NCI-H82 treated with DMSO at 0.1 percent for 48 hours (cell line): ENCODE measurements around the gene CAMK4.

Experiments
- DNase-seq: peaks from one replicate; lab custom pipeline; 2025; ENCODE audit not compliant: unreplicated experiment; lab: John Stamatoyannopoulos, UW

CAMK4 gene

GRCh38 chr5:111480346-111480745, 256.2 kb downstream of the CAMK4 start:
- peak; percentile 54 for DNase-seq

GRCh38 chr5:111486055-111486454, 261.9 kb downstream of the CAMK4 start:
- DNase-seq = no peak

- no peak for DNase-seq
Measured at GRCh38 chr5:111486926-111487325, 262.7 kb downstream of the CAMK4 start.

- no peak for DNase-seq
Measured at GRCh38 chr5:111488353-111488752, 264.2 kb downstream of the CAMK4 start.

- DNase-seq = no peak
Measured at GRCh38 chr5:111493031-111493430, 268.8 kb downstream of the CAMK4 start.

- DNase-seq = no peak
Measured at GRCh38 chr5:111494355-111494999, 270.3 kb downstream of the CAMK4 start.

GRCh38 chr5:111495159-111495558, 271.0 kb downstream of the CAMK4 start:
- DNase-seq = peak; percentile 52

GRCh38 chr5:111498346-111498745, 274.2 kb downstream of the CAMK4 start:
- no peak for DNase-seq

GRCh38 chr5:111502956-111503355, 278.8 kb downstream of the CAMK4 start:
- DNase-seq = no peak

GRCh38 chr5:111505096-111505495, 280.9 kb downstream of the CAMK4 start:
- no peak for DNase-seq

GRCh38 chr5:111507276-111507675, 283.1 kb downstream of the CAMK4 start:
- no peak for DNase-seq

- DNase-seq = no peak
Measured at GRCh38 chr5:111509119-111509518, 284.9 kb downstream of the CAMK4 start.

GRCh38 chr5:111511174-111511830, 287.1 kb downstream of the CAMK4 start:
- no peak for DNase-seq

- no peak for DNase-seq
Measured at GRCh38 chr5:111511831-111512374, 287.7 kb downstream of the CAMK4 start.

GRCh38 chr5:111512375-111513130, 288.4 kb downstream of the CAMK4 start, which contains the start of gene STARD4:
Gene STARD4 (minus strand): TSS chr5:111512535. CDS start chr5:111507433, 5,102 bp downstream.
- DNase-seq = peak; percentile 86

GRCh38 chr5:111513131-111513520, 288.9 kb downstream of the CAMK4 start:
- DNase-seq = no peak

GRCh38 chr5:111514087-111514486, 289.9 kb downstream of the CAMK4 start:
- DNase-seq = no peak

- DNase-seq = no peak
Measured at GRCh38 chr5:111517853-111518501, 293.8 kb downstream of the CAMK4 start.

GRCh38 chr5:111518777-111519176, 294.6 kb downstream of the CAMK4 start:
- no peak for DNase-seq

GRCh38 chr5:111520908-111521307, 296.7 kb downstream of the CAMK4 start:
- DNase-seq = no peak

- DNase-seq = no peak
Measured at GRCh38 chr5:111528056-111528455, 303.9 kb downstream of the CAMK4 start.
